Esophagus squamous epithelium (tissue), 4 donors: ENCODE data around the gene TMCC2.

Experiments used
- CTCF ChIP-seq, 6 experiments: fragments of 450-650 bp in 4 of 6; fragments of 200-600 bp in 2 of 6; sonication (generic) in 2 of 6; IDR thresholded peaks; one replicate each; pipeline ENCODE4 v1.5.1; 2016 to 2019; ENCODE audit warnings: antibody characterized with exemption in 6 of 6, mild to moderate bottlenecking in 4 of 6, moderate library complexity in 4 of 6
- POLR2A ChIP-seq, 4 donors: fragments of 450-650 bp; IDR thresholded peaks; one replicate each; pipeline ENCODE4 v1.6.1; 2017; ENCODE audit warnings: antibody characterized with exemption in 4 of 4, mild to moderate bottlenecking in 4 of 4, moderate library complexity in 3 of 4

DNA sequence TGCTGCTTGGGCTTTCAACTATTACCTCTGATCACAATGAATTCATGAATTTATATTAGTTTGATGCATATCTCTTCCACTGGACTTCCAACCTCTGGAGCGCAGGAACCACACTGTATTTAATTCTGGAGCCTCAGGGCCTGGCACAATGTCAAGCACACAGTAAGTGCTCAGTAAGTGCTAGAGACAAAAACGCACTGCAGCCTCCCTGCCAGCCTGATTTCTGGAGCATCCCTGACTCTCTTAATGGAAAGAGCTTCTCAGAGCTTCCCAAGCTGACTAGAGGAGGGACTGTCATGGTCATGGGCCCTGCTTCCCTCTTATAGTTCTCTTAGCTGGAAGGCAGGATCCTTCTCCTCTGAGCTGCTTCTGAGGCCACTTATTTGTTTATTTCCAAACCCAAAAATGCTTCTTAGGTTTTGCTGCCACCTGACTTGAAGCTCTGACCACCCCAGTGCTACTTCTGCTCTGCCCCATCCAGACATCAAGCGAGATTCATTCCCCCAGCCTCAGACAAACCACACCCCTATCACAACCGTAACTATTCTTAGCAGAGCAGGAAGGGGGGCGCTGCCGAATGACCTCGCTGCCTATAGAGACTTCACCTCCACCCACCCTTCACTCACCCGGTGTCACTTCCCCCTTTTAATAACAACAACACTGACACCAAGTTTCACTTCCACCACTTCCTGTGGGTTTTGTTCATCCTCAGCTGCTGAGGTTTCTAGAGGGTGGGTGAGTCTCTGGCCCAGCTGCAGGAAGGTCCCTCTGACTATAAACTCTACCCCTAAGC, 60.2 kb downstream of the TMCC2 start:
- TF ChIP-seq POLR2A (IDR thresholded peaks at IDR 0.05) (peak in 1 of 4 donors; percentile 26), CTCF (IDR thresholded peaks at IDR 0.05) (no peak)
